ENCODE results near the gene GEMIN2.
"Not testable (repeated sequence)": the region's sequence is repeated elsewhere in the genome, so short reads cannot be mapped to it uniquely, and the experiment has no call there.

Gene GEMIN2

GRCh38 chr14:39113685-39114072 is 444 bp upstream of the GEMIN2 start:
- DNase-seq: no peak

GRCh38 chr14:39122330-39123138 is 8.4 kb downstream of the GEMIN2 start:
- no peak for DNase-seq

DNA sequence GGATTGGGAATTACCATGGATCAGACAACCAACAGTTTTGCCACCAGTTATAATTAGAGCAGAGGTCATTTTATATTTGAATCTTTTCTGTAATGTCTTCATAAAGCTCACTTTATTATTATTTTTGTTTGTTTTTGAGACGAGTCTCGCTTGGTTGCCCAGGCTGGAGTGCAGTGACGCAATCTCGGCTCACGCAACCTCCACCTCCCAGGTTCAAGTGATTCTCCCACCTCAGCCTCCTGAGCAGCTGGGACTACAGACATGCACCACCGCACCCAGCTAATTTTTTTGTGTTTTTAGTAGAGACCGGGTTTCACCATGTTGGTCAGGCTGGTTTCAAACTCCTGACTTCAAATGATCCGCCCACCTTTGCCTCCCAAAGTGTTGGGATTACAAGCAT is 23.7 kb downstream of the GEMIN2 start:
- not testable (repeated sequence) for DNase-seq

- no peak for DNase-seq
Observed at GRCh38 chr14:39138440-39138839, 24.3 kb downstream of the GEMIN2 start.

DNA sequence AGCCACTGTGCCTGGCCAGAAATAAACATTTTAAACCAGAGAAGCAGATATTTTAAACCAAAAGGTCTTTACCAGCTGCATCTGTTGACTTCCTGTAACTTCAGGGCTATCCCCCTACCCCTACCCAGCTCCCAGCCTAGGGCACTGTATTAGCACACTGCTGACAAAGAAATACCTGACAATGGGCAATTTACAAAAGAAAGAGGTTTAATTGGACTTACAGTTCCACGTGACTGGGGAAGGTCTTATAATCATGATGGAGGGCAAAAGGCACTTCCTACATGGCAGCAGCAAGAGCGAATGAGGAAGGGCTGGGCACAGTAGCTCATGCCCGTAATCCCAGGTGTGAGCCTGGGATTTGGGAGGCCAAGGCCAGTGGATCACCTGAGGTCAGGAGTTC is 26.0 kb downstream of the GEMIN2 start:
- DNase-seq: no peak

- not testable (repeated sequence) for DNase-seq
Observed at GRCh38 chr14:39141623-39142022, 27.5 kb downstream of the GEMIN2 start.

DNA sequence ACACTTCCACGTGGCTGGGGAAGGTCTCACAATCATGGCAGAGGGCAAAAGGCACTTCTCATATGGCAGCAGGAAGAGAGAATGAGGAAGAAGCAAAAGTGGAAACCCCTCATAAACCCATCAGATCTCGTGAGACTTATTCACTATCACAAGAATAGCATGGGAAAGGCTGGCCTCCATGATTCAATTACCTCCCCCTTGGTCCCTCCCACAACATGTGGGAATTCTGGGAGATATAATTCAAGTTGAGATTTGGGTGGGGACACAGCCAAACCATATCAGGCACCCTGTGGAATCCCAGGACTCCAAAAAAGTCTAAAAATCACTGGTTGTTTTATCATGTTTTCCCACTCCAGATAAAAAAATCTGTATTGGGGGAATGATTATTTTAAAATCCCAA is 29.1 kb downstream of the GEMIN2 start:
- not testable (repeated sequence) for DNase-seq

- no peak for DNase-seq
Observed at GRCh38 chr14:39145266-39145966, 31.3 kb downstream of the GEMIN2 start.

DNA sequence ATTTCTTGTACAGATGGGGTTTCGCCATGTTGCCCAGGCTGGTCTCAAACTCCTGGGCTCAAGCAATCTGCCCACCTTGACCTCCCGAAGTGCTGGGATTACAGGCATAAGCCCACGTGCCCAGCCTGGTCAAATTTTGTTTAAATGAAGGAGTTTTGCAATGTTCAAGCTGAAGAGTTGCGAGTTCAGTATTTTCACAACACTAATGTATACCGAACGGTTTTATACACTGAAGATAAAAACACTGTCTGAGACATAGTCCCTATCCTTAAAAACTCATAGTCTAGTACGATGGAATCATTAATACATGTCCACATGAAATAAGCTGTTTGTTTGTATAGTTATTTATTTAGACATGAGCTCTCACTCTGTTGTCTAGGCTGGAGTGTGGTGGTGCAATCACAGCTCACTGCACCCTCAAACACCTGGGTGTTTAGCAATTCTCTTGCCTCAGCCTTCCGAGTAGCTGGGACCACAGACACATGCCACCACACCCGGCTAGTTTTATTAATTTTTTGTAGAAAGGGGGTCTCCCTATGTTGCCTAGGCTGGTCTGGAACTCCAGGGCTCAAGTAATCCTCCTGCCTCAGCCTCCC is 40.6 kb downstream of the GEMIN2 start:
- no peak for DNase-seq

DNA sequence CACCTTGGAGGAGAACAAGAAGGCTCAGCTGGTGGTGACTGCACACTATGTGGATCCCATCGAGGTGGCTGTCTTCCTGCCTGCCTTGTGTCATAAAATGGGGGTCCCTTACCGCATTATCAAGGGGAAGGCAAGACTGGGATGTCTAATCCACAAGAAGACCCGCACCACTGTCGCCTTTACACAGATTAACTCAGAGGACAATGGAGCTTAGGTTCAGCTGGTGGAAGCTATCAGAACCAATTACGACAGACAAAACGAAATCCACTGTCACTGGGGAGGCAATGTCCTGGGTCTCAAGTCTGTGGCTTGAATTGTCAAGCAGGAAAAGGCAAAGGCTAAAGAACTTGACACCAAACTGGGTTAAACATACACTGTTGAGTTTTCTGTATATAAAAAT is 43.4 kb downstream of the GEMIN2 start:
- DNase-seq: no peak

DNA sequence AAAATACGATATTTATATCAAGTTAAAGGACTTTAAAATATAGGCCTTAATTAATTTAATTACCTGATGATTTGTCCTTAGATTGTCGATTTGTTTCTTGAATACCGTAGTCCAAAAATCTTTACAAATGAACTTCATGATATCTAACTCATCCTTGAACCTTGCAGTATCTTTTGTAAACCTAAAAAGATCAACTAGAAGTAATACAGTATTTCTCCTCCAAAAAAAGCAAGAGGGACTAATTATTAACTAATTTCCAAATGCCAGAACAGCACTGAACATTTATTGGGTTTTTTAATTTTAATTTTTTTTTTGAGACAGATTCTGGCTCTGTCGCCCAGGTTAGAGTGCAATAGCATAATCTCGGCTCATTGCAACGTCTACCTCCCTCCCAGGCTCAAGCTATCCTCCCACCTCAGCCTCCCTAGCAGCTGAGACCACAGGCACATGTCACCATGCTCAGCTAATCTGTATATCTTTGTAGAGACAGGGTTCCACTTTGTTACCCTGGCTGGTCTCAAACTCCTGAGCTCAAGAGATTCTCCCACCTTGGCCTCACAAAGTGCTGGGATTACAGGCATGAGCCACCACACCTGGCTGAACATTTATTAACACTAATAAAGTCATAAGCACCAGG is 44.2 kb downstream of the GEMIN2 start:
- DNase-seq: no peak

- no peak for DNase-seq
Observed at GRCh38 chr14:39160494-39160893, 46.4 kb downstream of the GEMIN2 start.

DNA sequence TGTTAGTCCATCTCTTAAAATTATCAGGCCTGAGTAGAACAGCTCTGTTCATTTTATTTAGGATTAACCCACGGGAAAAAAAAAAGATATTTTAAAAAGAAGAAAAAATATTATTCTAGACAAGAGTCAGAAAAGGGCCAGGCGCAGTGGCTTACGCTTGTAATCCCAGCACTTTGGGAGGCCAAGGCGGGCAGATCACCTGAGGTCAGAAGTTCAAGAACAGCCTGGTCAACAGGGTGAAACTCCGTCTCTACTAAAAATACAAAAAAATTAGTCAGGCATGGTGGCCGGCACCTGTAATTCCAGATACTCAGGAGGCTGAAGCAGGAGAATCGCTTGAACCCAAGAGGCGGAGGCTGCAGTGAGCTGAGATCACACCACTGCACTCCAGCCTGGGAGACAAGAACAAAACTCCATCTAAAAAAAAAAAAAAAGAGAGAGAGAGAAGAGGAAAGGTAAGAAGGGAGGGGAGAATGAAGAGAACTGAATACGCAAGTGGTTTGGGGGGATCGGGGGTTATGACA is 53.7 kb downstream of the GEMIN2 start:
- DNase-seq: not testable (repeated sequence)

DNA sequence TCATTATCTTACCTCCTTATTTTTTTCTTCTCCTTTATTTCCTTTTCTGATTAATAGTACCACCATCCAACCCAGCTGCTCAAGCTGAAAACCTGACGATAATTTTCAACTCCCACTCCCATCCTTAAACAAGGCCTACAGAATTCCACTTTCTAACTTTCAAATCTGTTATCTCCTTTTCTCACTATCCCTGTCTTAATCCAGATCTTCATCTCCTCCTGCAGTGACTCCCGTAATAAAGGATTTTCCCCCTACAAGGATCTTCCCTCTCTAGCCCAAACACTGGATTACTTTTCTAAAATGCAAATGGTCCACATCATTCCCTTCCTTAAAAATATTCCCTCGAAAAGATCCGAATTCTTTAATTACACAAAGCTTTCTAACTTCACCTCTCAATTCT is 54.5 kb downstream of the GEMIN2 start:
- no peak for DNase-seq

DNA sequence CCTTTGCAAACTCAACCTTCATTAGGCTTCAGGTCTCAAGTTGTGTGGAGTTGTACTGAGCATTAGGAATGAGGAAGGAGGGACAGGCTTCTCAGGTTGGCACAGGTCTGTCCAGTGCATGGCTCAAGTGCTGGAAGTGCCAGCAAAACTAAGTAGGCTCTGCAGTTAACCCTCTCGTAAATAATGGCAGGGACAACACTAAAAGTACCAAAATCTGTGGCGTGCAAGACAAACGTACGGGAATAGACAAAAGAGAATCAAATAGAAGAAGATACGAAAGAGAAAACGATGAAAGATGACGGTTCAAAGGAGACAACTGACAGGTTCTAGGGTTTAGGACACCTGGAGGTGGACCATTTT is 55.4 kb downstream of the GEMIN2 start:
- no peak for DNase-seq

DNA sequence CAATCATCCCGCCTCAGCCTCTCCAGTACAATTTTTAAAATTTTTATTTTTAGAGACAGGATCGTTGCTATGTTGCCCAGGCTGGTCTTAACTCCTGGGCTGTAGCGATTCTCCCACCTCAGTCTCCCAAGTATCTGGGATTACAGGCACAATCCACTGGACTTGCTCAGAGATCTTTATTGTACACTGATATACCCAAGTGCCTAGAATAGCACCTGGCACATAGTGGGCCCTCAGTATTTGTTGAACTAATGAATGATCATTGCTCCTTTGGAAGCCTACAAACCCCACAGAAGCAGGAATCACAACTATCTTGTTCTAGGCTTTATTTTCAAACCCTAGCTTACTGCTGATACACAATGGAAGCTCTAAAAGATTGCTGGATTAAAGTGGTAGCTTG is 59.1 kb downstream of the GEMIN2 start:
- DNase-seq: no peak

GRCh38 chr14:39174560-39175444 is 60.7 kb downstream of the GEMIN2 start, which contains the start of gene PNN:
Gene PNN, plus strand, starts transcription at chr14:39175254. Its CDS starts 26 bp downstream, at chr14:39175280.
- peak; percentile 99 for DNase-seq

GRCh38 chr14:39175445-39176262 is 61.5 kb downstream of the GEMIN2 start:
- no peak for DNase-seq

DNA sequence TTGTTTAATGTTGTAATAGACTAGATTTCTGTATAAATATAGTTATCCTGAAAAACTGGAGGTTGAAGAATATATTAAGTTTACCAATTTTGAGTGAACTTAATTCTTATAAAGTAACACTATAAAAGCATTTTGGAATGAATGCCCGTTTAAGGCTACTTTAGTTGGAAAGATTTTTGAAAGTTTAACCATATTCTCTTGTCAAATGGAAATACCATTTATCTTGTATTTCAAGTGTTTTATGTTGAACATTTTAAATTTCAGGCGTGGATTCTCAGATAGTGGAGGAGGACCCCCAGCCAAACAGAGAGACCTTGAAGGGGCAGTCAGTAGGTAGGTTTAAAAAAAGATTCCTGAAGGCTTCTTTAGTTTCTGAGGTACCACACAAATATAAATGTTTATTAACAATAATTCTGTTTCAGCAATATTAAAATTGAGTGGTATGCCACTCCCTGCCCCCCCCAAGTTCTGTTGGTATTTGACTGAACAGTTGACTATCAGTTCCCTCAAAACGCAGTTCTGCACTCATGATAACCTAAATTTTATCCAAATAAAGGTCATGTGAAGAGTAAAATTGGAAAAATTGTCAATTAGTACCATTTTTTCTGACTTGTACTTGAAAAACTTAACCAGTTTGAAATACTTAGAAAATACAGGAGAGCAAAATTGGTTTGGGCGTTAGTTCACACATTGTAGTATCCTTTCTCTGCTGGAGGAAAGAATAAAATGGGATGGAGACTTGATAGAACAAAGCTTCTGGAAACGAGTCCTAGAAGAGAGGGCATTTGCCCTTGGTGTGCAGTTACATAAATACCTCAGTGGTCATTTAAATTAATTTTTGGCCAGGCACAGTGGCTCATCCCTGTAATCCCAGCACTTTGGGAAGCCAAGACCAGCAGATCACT is 62.4 kb downstream of the GEMIN2 start:
- no peak for DNase-seq

DNA sequence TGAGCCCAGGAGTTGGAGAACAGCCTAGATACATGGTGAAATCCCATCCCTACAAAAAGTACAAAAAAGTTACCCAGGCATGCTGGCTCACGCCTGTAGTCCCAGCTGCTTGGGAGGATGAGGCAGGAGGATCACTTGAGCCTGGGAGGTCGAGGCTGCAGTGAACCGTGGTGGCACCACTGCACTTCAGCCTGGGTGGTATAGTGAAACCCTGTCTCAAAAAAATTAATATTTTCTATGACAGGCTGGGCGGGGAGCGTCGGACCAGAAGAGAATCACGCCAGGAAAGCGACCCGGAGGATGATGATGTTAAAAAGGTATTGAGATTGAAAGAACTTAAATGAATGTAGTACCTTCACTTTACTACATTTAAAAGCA is 63.0 kb downstream of the GEMIN2 start:
- DNase-seq: no peak
